ENCODE data around the gene AQP1.

AQP1 gene

DNA sequence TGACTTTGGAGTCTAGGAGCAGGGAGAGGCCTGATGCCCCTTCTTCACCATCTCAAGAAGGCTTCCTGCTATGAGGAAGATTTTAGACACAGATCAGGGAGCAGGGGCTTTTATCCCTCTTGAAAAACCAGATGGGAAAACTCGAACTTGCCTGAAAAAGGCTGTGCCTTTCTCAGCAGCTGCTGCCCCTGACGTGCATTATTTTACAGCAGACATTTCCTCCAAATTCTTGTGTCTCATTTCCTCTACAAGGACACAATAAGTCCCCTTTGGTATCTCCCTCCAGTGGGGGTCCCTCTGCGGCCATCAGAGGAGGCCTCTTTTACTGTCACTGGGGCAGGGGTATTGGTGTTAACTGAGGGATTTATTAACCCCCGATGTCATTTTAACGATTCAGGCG, 38.0 kb upstream of the AQP1 start:
- DNase-seq (ENCODE audit: low read depth): no peak
- TF ChIP-seq, protein P1, sequence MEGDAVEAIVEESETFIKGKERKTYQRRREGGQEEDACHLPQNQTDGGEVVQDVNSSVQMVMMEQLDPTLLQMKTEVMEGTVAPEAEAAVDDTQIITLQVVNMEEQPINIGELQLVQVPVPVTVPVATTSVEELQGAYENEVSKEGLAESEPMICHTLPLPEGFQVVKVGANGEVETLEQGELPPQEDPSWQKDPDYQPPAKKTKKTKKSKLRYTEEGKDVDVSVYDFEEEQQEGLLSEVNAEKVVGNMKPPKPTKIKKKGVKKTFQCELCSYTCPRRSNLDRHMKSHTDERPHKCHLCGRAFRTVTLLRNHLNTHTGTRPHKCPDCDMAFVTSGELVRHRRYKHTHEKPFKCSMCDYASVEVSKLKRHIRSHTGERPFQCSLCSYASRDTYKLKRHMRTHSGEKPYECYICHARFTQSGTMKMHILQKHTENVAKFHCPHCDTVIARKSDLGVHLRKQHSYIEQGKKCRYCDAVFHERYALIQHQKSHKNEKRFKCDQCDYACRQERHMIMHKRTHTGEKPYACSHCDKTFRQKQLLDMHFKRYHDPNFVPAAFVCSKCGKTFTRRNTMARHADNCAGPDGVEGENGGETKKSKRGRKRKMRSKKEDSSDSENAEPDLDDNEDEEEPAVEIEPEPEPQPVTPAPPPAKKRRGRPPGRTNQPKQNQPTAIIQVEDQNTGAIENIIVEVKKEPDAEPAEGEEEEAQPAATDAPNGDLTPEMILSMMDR (conservative IDR thresholded peaks at IDR 0.05; ENCODE audit: control insufficient read depth, insufficient read depth, low read depth, low read length): no peak
- H3K4me3 ChIP-seq (ENCODE audit: control insufficient read depth, low read depth, low read length): no peak overlapping the region

DNA sequence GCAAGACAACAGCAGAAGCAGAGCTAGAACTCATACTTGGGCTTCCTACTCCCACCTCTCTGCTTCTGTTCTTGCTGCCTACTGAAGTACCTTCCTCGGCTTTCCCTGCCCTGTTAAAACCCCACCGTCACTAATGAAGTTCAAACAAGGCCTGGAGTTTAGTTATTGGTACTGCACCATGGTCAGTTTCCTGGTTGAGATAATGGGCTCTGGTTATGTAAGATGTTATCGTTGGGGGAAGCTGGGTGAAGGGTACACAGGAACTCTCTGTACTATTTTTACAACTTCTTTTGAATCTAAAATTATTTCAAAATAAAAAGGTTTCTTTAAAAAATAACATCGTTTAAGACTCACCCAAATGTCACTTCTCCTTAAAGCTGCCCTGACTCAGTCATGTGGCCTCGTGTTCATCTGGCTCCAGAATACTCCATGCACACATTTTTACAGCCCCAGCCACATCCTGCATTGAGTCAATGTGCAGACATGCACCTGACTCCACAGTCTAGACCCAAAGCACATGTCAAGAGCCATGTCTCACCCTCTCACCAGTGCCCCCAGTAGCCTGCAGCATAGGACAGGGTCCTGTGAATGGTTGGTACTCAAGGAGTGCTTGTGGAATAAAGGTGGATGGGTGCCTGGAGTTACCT, 36.9 kb upstream of the AQP1 start:
- DNase-seq (ENCODE audit: low read depth): no peak
- TF ChIP-seq, protein P1 (conservative IDR thresholded peaks at IDR 0.05; ENCODE audit: control insufficient read depth, insufficient read depth, low read depth, low read length): no peak
- no peak overlapping the region for H3K4me3 ChIP-seq (ENCODE audit: control insufficient read depth, low read depth, low read length)

DNA sequence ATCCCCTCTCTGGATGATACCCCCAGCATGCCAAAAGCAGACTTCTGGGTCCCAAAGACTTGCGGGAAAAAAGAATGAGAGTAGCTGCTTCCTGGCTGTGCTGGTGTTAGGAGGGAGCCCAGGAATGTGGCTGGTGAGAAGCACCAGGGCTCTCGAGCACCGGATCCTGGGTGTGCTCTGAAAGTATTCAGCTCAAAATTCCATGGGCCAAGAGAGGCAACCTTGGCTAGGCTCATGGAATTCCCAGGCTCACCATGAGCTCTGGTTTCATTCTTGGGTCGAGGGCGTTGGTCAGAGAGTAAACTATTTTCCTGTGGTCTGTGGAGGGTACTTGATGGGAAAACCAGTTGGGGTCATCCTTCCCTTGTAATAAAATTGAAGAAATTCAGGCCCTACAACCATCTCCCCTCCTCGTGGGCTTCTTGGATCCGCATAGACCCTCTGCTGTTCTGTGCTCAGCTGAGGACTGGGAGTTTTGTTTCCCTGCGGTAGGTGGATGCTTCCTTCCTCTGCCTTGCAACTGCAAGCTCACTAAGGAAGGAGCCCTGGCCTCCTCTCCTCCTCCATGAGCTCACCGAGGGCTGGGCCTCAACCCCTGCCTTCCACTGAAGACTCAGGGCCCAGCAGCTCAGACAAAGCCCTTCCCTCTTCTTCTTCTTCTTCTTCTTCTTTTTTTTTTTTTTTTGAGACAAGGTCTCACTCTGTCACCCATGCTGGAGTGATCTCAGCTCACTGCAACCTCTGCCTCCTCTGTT, 34.5 kb upstream of the AQP1 start:
- no peak for DNase-seq (ENCODE audit: low read depth)
- TF ChIP-seq, protein P1 (conservative IDR thresholded peaks at IDR 0.05; ENCODE audit: control insufficient read depth, insufficient read depth, low read depth, low read length): no peak
- no peak overlapping the region for H3K4me3 ChIP-seq (ENCODE audit: control insufficient read depth, low read depth, low read length)

DNA sequence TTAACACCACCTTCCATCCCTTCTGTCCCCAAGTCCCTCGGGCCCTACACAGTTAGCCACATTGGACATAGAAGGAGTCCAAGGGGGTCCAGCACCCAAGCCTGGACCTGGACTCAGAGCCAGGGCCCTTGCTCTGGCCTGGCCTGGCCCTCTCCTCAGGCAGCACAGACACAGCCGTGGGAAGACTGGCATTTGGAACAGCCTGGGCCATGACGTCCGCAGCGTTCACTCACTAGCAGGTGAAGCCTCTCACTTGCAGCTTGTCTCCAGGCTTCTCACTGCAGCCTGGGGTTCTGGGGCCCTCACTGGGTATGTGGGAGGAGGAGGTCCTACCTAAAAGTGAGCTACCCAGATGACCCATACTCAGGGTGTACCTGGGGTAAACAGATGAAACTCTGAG, 33.7 kb upstream of the AQP1 start:
- H3K4me3 ChIP-seq (ENCODE audit: control insufficient read depth, low read depth, low read length): no peak overlapping the region
- no peak for DNase-seq (ENCODE audit: low read depth)
- TF ChIP-seq, protein P1 (conservative IDR thresholded peaks at IDR 0.05; ENCODE audit: control insufficient read depth, insufficient read depth, low read depth, low read length): no peak

DNA sequence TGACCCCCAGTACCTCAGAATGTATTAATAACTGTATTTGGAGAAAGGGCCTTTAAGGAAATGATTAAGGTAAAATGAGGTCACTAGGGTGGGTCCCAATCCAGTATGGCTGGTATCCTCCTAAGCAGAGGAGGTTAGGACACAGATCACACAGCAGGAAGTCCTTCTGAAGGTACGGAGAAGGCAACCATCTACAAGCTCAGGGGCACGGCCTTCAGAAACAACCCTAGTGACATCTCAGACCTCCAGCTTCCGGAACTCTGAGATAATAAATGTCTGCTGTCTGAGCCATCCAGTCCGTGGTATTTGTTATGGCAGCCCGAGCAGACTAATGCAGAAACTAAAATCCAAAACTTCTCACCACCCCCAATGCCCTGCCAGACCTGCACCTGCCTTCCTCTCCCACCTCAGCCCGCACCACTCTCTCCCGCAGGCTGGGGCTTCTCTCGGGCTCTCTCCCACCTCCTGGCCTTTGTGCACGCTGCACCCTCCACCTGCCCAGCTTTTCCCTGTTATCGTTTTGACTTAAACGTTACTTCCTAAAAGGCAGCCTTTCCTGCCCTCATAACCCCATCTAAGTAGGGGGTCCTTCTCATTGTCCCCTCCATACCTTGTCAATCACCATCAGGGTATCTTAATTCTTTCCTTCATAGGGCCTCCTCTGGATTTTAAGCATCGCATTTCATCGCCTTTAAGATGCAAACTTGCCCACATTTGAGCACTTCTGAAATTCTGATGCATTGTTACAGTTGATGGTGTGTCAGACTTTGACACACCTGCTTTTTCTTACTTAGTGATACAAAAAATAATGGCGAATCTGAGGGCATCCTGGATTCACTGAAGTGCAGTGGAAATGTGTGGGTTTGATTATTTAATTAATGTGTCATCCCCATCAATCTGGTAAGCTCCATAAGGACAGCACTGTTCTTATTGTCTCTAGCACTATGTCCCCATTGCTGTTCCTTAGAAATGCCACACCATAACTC, 32.2 kb upstream of the AQP1 start:
- TF ChIP-seq, protein P1 (conservative IDR thresholded peaks at IDR 0.05; ENCODE audit: control insufficient read depth, insufficient read depth, low read depth, low read length): no peak
- H3K4me3 ChIP-seq (ENCODE audit: control insufficient read depth, low read depth, low read length): no peak overlapping the region
- DNase-seq (ENCODE audit: low read depth): no peak

DNA sequence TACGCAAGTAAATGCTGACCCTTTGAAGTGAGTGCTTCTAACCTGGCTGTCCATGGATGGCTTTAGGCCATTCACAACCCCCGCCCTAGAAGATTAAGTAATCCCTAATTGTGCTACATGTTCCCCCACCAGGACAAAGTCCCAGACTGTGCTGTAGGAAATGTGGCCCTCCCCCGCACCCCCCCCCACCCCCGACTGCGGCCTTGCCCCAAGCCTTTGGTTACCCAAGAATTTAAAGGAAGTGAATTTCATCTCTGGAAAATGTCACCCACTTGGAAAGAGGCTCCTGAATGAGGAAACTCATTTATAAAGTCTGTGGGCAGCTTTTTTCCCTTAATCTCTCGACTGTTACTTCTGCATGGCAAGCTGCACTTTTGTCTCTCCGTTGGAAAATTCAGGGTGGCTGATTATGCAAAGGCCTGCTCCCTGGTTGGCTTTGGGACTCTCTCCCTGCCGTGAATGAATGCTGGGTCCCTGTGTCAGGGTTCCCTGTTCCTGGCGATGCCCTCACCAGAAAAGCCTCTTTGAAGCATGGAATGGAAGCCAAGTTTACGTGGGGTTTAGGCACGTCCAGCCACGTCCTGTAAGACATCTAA, 31.4 kb upstream of the AQP1 start:
- H3K4me3 ChIP-seq (ENCODE audit: control insufficient read depth, low read depth, low read length): no peak overlapping the region
- no peak for DNase-seq (ENCODE audit: low read depth)
- TF ChIP-seq, protein P1 (conservative IDR thresholded peaks at IDR 0.05; ENCODE audit: control insufficient read depth, insufficient read depth, low read depth, low read length): no peak
